ENCODE results near the gene BAHD1. TPM values are rescaled to one million over a fixed set of nuclear protein-coding genes. Genes with fewer than 3 reads are reported as not detected.

Gene BAHD1
- total RNA-seq = 7.3 and 8.5 TPM in 2 replicates

GRCh38 chr15:40440743-40441564 is at the start of gene BAHD1:
Gene BAHD1 (plus strand): TSS chr15:40440953. CDS start chr15:40458465, 17,512 bp downstream.

GRCh38 chr15:40405501-40406381 is 35.0 kb upstream of the BAHD1 start, which contains the start of gene IVD:
Gene IVD (plus strand): TSS chr15:40405795. CDS start chr15:40405828, 33 bp downstream.

GRCh38 chr15:40470423-40471104 is 29.8 kb downstream of the BAHD1 start, which contains the start of gene CHST14:
Gene CHST14 (plus strand): TSS chr15:40470984. CDS start chr15:40471214, 230 bp downstream.

Other genes starting within 250 kb of the BAHD1 start
- under 0.01 TPM in 2 replicates for gene PAK6, start 201.9 kb upstream of the BAHD1 start, total RNA-seq
- not detected in 2 replicates for gene ANKRD63, start 157.9 kb upstream of the BAHD1 start, total RNA-seq
- 0.12 and 0.66 TPM in 2 replicates for gene PLCB2, start 133.0 kb upstream of the BAHD1 start, total RNA-seq
- 8.7 and 10.1 TPM in 2 replicates for gene INAFM2, start 117.3 kb upstream of the BAHD1 start, total RNA-seq
- gene CCDC9B, start 100.0 kb upstream of the BAHD1 start, total RNA-seq = 32.9 and 46.2 TPM in 2 replicates
- not detected in 2 replicates for gene PHGR1, start 89.9 kb upstream of the BAHD1 start, total RNA-seq
- gene DISP2, start 82.7 kb upstream of the BAHD1 start, total RNA-seq = under 0.01 and 0.12 TPM in 2 replicates
- 45.1 and 118 TPM in 2 replicates for gene KNSTRN, start 58.2 kb upstream of the BAHD1 start, total RNA-seq
- 46.3 and 60.2 TPM in 2 replicates for gene IVD, start 35.2 kb upstream of the BAHD1 start, total RNA-seq
- gene CHST14, start 30.0 kb downstream of the BAHD1 start, total RNA-seq = 8.5 and 11.0 TPM in 2 replicates
- gene CCDC32, start 124.1 kb downstream of the BAHD1 start, total RNA-seq = 18.2 and 19.1 TPM in 2 replicates
- gene RPUSD2, start 128.3 kb downstream of the BAHD1 start, total RNA-seq = 14.0 and 18.0 TPM in 2 replicates
- 11.1 and 43.8 TPM in 2 replicates for gene KNL1, start 153.3 kb downstream of the BAHD1 start, total RNA-seq